GM12878 (cell line): ENCODE data around the gene SYNCRIP. TPM values are rescaled to one million over a fixed set of nuclear protein-coding genes. Genes with fewer than 3 reads are reported as not detected.

Source experiments
- ATAC-seq: fragments of 200-7000 bp; cut with Tn5 transposase; 3 replicates; pipeline ENCODE4 v1.9.1; 2020; ENCODE audit warnings: mild to moderate bottlenecking, moderate library complexity
- BruUV-seq: library from RNA; stranded (reverse); fragments of 400-500 nt; replicated peaks from 2 replicates; lab custom pipeline; 2021; lab: Mats Ljungman, UMichigan
- CTCF ChIA-PET: fragments of 300-600 bp; sonication (Branson Sonifier 250); formaldehyde crosslinking; extraction: SDS; loops from one replicate; lab custom pipeline; 2021; ENCODE audit warnings: inconsistent platforms; lab: Yijun Ruan, JAX
- POLR2A ChIA-PET: fragments of 350-600 bp; formaldehyde crosslinking; extraction: SDS; loops from one replicate; lab custom pipeline; 2021; ENCODE audit warnings: inconsistent platforms; lab: Charles Lee
- RAD21 ChIA-PET: fragments of 300-600 bp; sonication (Branson Sonifier 250); formaldehyde crosslinking; loops from one replicate; lab custom pipeline; 2023; ENCODE audit warnings: antibody characterized with exemption; ENCODE audit not compliant: unreplicated experiment; lab: Charles Lee
- SMC1A ChIA-PET: fragments of 300-600 bp; sonication (Branson Sonifier 250); formaldehyde crosslinking; loops from one replicate; lab custom pipeline; 2023; ENCODE audit not compliant: unreplicated experiment, uncharacterized antibody; lab: Charles Lee
- DNase-seq: peaks from one replicate; pipeline ENCODE4 v3.0.0-alpha.2; 2011; ENCODE audit warnings: low read depth, low spot score
- FAIRE-seq: peaks from 3 replicates; lab custom pipeline; 2011; peaks lifted over from hg19 to GRCh38; lab: Jason Lieb, UNC
- H2AFZ ChIP-seq: 2 replicates; pipeline ENCODE4 v1.6.0; 2011; ENCODE audit warnings: low read depth, low read length, control low read depth; ENCODE audit not compliant: control insufficient read depth
- H3K27ac ChIP-seq: 2 replicates; pipeline ENCODE4 v1.5.1; 2011; ENCODE audit warnings: control low read depth; ENCODE audit not compliant: control insufficient read depth, insufficient read depth
- H3K27me3 ChIP-seq, 2 experiments: replicated peaks in 1 of 2; 2 replicates each; pipeline versions ENCODE4 v1.6.0 to v1.6.1; 2011; ENCODE audit warnings: low read length in 1 of 2; ENCODE audit not compliant: control insufficient read depth in 2 of 2, insufficient read depth in 2 of 2
- H3K36me3 ChIP-seq, 2 experiments: 2 replicates each; pipeline ENCODE4 v1.5.1; 2011; ENCODE audit warnings: low read length in 1 of 2; ENCODE audit not compliant: control insufficient read depth in 2 of 2, insufficient read depth in 2 of 2
- H3K4me1 ChIP-seq: 2 replicates; pipeline ENCODE4 v1.6.1; 2011; ENCODE audit warnings: mild to moderate bottlenecking, low read length, moderate library complexity, mixed read lengths; ENCODE audit not compliant: control insufficient read depth, insufficient read depth
- H3K4me2 ChIP-seq: 2 replicates; pipeline ENCODE4 v1.6.0; 2011; ENCODE audit warnings: control low read depth; ENCODE audit not compliant: control insufficient read depth, insufficient read depth
- H3K4me3 ChIP-seq: fragments of 200-600 bp; sonication (generic); 2 replicates; pipeline ENCODE4 v1.5.1; 2016
- H3K79me2 ChIP-seq: 2 replicates; pipeline ENCODE4 v1.6.0; 2011; ENCODE audit warnings: low read length; ENCODE audit not compliant: control insufficient read depth, insufficient read depth
- H3K9ac ChIP-seq: 2 replicates; pipeline ENCODE4 v1.8.0; 2011; ENCODE audit warnings: low read length, control low read depth, mixed read lengths; ENCODE audit not compliant: control insufficient read depth, insufficient read depth
- H3K9me3 ChIP-seq: replicated peaks from 3 replicates; pipeline ENCODE4 v1.5.1; 2011; ENCODE audit warnings: mild to moderate bottlenecking, low read length; ENCODE audit not compliant: control insufficient read depth, insufficient read depth
- H4K20me1 ChIP-seq: 2 replicates; pipeline ENCODE4 v1.6.0; 2011; ENCODE audit not compliant: control insufficient read depth, insufficient read depth
- ATF2 ChIP-seq: IDR thresholded peaks from 2 replicates; pipeline ENCODE4 v1.6.1; 2012; ENCODE audit warnings: low read length, inconsistent platforms
- FOS ChIP-seq: IDR thresholded peaks from 3 replicates; pipeline ENCODE4 v1.6.1; 2011; ENCODE audit warnings: borderline replicate concordance; ENCODE audit not compliant: insufficient read length; ENCODE audit errors: extremely low read depth
- FOXK2 ChIP-seq: fragments of 450-650 bp; IDR thresholded peaks from 2 replicates; pipeline ENCODE4 v1.6.1; 2017; ENCODE audit warnings: mild to moderate bottlenecking, moderate library complexity
- IRF5 ChIP-seq: fragments of 450-650 bp; IDR thresholded peaks from 2 replicates; pipeline ENCODE4 v1.6.1; 2017; ENCODE audit warnings: borderline replicate concordance
- MEF2B ChIP-seq: fragments of 450-650 bp; IDR thresholded peaks from 2 replicates; pipeline ENCODE4 v1.6.1; 2018; ENCODE audit warnings: mild to moderate bottlenecking, moderate library complexity; ENCODE audit not compliant: partially characterized antibody, poor library complexity, severe bottlenecking
- NBN ChIP-seq: fragments of 450-650 bp; IDR thresholded peaks from 2 replicates; pipeline ENCODE4 v1.6.1; 2016
- NR2C2 ChIP-seq: IDR thresholded peaks from 2 replicates; pipeline ENCODE4 v1.6.1; 2011; ENCODE audit warnings: borderline replicate concordance, low read depth; ENCODE audit not compliant: control insufficient read depth, insufficient read length
- USF1 ChIP-seq: IDR thresholded peaks from 2 replicates; pipeline ENCODE4 v1.6.1; 2011; ENCODE audit warnings: borderline replicate concordance, low read depth, mild to moderate bottlenecking, moderate library complexity, mixed read lengths, low read length; ENCODE audit not compliant: insufficient read depth; ENCODE audit errors: extremely low read length
- USF2 ChIP-seq: IDR thresholded peaks from 2 replicates; pipeline ENCODE4 v1.6.1; 2011; ENCODE audit warnings: low read depth, low read length, improper control_type of control experiment, borderline replicate concordance
- ZBTB33 ChIP-seq: fragments of 450-650 bp; IDR thresholded peaks from 2 replicates; pipeline ENCODE4 v1.6.1; 2017; ENCODE audit warnings: mild to moderate bottlenecking
- WGBS: methylation state at CpG from one replicate; pipeline ENCODE4 v1.1.6; 2016; ENCODE audit warnings: low lambda C conversion rate; ENCODE audit not compliant: insufficient replicate concordance, insufficient coverage; ENCODE audit errors: missing lambda C conversion rate; 5-methylcytosine and 5-hydroxymethylcytosine counted together
- in situ Hi-C: fragments of 300-500 bp; cut with MboI; formaldehyde crosslinking; loops from 9 replicates; pipeline ENCODE4 v1.14.3; 2018; ENCODE audit warnings: mixed read lengths
- intact Hi-C: fragments of 100-400 bp; cut with micrococcal nuclease; formaldehyde crosslinking; loops from one replicate; pipeline ENCODE4 v1.14.2; 2022; ENCODE audit not compliant: unreplicated experiment
- polyA plus RNA-seq, 11 experiments: library from polyadenylated mRNA; depleted of rRNA in 4 of 11; unstranded in 6 of 11; stranded (reverse) in 5 of 11; fragments of >200 nt; fragmentation: Nextera tagmentation in 4 of 11; fragmentation: Illumina TruSeq in 1 of 11; extraction: Ambion mirVana in 4 of 11; extraction: Trizol in 1 of 11; gene quantifications; 1 replicate in 1 of 11; 2 replicates in 10 of 11; pipeline versions ENCODE4 v1.2.1 to v1.2.3, GENCODE V29; 2011 to 2016; ENCODE audit warnings: inconsistent platforms in 2 of 11, missing spikeins in 2 of 11, low read depth in 1 of 11
- total RNA-seq, 4 experiments: library from RNA; depleted of rRNA in 3 of 4; stranded (reverse); fragments of >200 nt in 3 of 4; fragmentation: Illumina TruSeq in 1 of 4; extraction: Trizol in 1 of 4; gene quantifications; 2 replicates each; pipeline versions ENCODE4 v1.2.1 to v1.2.3, GENCODE V29; 2013 to 2021

Gene SYNCRIP
- total and polyA plus RNA-seq, 10 of the 15 experiments (the other 5 are each of a cell fraction or from before 2014, with no cell fraction given): 28.4 to 255 (median 131) TPM

GRCh38 chr6:85565736-85566135 lies 77.0 kb downstream of the SYNCRIP start:
- DNase-seq (no peak), ATAC-seq (peak; percentile 19; the same call in 1 of the 3 replicates), FAIRE-seq (no peak)
- Histone ChIP-seq H2AFZ (peak overlapping the region; percentile 23; the same call in 1 of the 2 replicates), H3K27me3 (no peaks in the 10 kb centered on the region), H3K4me2 (peak overlapping the region; percentile 60; the same call in 1 of the 2 replicates), H3K27ac (no peak overlapping the region), H3K9ac (no peak overlapping the region), H3K36me3 (peaks cover 0 to 4% of the 10 kb centered on the region in 2 experiments; a peak in 2 of 4 replicates), H3K9me3 (no peaks in the 10 kb centered on the region; the same call in 2 of the 3 replicates), H3K4me1 (no peaks in the 10 kb centered on the region), H4K20me1 (no peaks in the 10 kb centered on the region), H3K79me2 (no peaks in the 10 kb centered on the region), H3K4me3 (no peak overlapping the region)
- RAD21 ChIA-PET: no interaction called here
- CTCF ChIA-PET: interaction anchor here (1.1 to 1.6 kb wide), 2 partner anchors 21 to 29 kb away, joined by 3 to 4 read pairs; no protein-coding TSS in a partner anchor
- intact Hi-C loops: no loop called here
- no TSS peak for BruUV-seq
- POLR2A ChIA-PET: interaction anchor here (0.6 to 1.1 kb wide), 3 partner anchors 53 to 165 kb away, joined by 3 to 5 read pairs (median 4); no protein-coding TSS in a partner anchor
- in situ Hi-C loops: no loop called here
- TF ChIP-seq NR2C2 (no peak), ATF2 (no peak), NBN (no peak), ZBTB33 (no peak), USF2 (no peak), MEF2B (no peak), USF1 (no peak), FOS (no peak), IRF5 (no peak), FOXK2 (no peak)
- SMC1A ChIA-PET: interaction anchor here (0.6 to 1.0 kb wide), 2 partner anchors 27 to 133 kb away, joined by 3 to 4 read pairs; no protein-coding TSS in a partner anchor
- WGBS: 0% methylated on average over 1 of the region's 1 CpG
